Skin of body (tissue), 2 donors: ENCODE results near the gene SLAMF7. TPM values are rescaled to one million over a fixed set of nuclear protein-coding genes. Genes with fewer than 3 reads are reported as not detected.
"Not testable (repeated sequence)": the region's sequence is repeated elsewhere in the genome, so short reads cannot be mapped to it uniquely, and the experiment has no call there.

ENCODE experiments used
- DNase-seq: peaks from one replicate; lab custom pipeline; 2025; lab: John Stamatoyannopoulos, UW
- total RNA-seq: library from RNA; depleted of rRNA; stranded (reverse); fragments of >200 nt; gene quantifications from one replicate; pipeline ENCODE4 v1.2.3, GENCODE V29; 2014

SLAMF7 gene
- total RNA-seq, 1 donor from 2014 or later = 0.49 TPM

DNA sequence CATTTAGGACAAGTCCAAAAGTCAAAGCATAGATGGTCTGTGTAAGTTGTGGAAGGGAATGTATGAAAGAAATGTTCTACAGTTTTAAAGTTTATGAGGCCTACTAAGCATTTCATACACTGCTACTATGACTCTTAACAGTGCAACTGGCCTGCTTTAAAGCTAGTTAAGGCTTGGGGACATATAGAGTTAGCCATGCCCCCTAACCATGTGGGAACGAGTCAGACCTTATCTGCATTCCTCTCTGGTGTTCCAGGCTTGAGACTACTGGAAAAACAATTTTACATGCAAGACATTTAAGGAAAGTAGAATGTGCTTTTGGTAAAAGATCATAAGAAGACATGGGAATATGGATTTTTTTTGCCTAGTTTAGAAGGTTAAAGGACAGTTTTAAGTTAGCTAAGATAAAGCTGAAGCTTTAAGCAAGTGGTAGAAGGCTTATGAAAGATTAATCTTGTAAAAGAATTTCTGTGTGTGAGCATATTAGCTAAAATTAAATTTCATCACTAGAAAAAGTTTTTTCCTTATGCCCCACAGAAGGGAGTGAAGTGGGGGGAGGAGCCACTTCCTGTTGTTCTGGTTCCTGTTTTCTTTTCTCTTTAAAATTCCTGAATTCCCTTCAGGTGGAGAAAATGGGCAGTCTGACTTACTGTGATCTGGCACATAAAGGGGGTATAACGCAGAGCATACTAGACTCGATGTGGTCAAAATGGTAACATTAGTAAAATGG lies 18.5 kb upstream of the SLAMF7 start:
- DNase-seq = no peak

DNA sequence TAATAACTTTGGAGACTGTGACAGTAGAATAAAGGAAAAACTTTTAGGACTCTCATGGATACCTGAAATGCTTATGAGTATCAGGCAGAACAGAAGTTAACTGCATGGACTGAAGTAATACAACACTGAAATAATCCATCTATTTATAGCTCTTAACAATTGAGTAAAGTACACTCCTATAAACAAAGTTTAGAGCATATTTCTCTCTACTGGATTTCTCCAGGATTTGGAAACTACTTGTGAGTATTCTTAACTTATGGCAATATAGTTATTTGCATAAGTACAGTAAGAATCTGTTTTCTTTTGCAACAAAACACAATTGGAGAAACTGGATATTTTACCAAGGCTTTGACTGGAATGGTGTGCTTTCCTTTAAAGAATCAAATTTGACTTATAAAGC lies 17.6 kb upstream of the SLAMF7 start:
- DNase-seq = no peak

DNA sequence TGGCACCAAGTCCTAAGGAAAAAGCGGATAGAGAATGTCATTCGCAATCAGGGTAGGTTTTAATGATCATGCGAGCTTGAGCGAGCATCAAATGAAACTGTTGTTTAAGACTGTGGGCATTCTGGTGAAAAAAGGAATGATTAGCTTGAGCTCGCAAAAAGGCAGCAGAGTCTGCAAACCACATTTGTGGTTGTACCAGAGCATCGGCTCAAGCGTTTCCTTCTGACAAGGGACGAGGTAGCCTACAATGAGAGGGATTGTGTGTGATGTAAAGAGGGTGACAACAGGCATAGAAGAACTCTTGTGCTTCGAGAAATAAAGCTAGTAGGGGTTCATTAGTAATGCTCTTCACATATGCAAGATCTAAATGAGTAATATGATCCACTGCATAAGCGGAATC lies 16.3 kb upstream of the SLAMF7 start:
- DNase-seq = no peak

DNA sequence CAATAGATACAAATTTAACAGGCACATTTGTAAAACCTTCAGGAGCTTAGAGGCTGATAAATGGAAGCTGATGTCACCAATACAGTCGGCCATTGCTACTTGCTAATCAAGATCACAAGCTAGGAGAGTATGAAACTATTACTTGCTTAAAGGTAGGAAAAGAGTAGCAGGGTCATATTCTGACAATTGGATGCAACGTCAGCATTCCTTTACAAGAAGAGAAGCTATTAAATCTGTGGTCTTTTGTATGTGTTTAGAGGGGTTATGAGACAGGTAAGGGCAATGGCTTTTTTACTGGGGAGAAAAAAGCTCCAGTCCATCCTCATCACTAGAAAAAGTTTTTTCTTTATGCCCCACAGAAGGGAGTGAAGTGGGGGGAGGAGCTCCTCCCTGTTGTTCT lies 15.7 kb upstream of the SLAMF7 start:
- DNase-seq = no peak

DNA sequence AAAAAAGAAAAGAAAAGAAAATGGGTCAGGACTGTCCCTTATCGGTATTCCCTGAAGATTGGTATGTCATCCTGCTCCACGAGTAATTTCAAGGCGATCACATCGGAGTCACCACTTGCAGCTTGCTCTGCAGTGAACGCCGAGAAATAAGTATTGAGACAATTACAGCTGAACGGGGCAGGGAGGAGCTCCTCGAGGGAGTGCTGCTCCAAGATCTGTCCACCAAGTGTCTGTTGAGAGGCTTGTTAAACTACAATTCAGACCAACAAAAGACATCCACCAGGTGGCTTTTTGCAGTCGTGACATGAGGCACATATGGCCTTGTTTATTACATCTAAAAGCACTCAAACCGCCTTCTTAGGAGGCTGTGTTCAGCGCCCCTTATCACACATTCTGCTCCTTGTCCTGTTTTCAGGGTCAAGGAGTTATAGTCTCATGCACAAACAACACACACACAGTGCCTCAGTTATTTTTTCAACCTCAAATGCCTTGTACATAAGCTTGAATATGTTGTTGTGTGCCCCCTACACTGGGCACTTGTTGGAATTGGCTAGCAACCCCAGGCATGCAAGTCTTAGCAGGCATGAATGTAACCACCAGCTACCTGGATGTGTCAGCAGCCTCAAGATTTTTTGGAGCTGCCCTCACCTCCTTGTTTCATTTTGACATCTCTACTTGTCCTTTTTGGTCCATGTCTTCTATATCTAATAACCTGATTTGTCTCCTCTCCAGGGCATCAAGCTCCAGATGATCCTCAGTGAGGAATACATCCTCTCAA lies 14.4 kb upstream of the SLAMF7 start:
- no peak for DNase-seq

DNA sequence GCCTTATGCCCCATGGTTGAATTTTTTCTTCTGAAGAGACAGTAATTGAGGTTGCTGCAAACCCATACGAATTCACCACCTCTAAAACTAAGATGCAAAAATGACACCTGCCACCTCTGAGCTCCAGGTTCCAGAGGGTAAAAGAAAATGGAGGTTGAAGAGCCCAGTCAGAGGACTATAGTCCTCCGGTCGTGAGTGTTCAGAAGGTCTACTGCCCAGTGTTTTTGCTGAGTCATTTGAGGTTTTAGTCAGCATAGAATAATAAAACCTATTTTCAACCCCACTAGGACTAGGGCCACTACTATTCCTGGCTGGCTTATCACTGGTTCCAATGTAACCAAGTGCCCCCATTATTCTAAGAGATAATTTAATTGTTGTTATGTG lies 12.9 kb upstream of the SLAMF7 start:
- no peak for DNase-seq

DNA sequence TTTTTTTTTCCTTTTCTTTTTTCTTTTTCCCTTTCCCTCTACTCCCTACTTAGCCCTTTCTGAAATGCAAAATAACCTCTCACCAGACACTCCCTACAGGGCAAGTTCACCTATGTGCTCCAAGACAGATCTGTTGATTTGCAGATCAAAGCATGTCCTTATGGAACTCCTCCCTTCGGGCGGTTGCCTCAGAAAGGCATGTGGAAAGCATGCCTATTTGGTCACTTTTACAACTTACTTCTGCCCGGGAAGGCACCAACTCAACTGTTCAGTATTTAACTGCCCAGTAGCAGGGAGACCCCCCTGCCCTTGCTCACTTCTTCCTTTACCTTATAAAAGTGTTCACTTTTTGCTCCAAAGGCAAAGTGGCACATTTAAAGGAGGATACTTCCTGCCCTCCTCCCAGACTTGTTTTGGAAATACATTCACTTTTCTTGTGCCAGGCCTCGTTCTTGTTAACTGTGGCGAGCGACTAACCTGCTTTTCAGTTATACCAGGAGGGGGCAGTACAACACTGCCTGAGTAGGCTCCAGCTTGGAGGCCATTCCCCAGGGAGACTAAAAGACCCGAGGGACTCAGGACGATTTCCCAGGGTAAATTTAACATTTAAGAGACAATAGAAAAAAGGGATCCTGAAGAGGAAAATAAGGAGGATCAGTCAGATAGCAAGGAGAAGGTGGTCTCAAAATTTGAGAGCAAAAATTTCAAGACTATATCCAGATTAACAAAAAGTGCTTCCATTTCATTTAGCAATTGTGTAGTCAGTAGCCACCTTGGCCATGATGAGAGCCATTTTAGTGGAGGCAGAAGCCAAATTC lies 12.3 kb upstream of the SLAMF7 start:
- DNase-seq = peak; percentile 6

DNA sequence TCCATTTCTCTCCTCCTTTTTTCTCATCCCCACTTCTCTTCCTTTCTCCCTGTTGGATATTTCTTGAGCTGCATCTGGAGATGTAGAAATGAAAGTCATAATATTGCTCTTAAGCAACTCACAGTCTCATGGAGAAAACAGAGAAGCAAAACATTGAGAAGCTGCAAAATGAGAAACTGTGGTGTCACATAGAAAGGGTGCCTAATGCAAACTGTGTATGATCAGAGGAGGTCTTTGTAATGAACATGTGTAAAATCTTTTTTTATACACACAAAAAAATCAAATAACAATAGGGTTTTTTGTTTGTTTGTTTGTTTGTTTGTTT lies 11.8 kb upstream of the SLAMF7 start:
- DNase-seq = no peak

DNA sequence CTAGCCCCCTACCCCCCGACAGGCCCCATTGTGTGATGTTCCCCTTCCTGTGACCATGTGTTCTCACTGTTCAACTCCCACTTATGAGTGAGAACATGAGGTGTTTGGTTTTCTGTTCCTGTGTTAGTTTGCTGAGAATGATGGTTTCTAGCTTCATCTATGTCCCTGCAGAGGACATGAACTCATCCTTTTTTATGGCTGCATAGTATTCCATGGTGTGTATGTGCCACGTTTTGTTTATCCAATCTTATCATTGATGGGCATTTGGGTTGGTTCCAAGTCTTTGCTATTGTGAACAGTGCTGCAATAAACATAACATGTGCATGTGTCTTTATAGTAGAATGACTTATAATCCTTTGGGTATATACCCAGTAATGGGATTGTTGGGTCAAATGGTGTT lies 7.5 kb upstream of the SLAMF7 start:
- DNase-seq = not testable (repeated sequence)

DNA sequence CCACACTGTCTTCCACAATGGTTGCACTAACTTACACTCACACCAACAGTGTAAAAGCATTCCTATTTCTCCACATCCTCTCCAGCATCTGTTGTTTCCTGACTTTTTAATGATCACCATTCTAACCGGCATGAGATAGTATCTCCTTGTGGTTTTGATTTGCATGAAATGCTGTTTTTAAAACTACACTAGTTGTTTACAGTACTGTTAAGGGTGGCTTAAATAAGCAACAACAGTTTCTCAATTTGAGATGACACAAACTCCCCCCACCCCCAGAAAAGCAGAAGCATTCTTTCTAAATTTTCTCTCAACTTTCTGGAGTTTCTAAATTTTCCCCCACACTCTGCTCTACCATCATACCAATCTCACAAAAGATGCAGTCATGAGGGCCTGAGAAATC lies 7.1 kb upstream of the SLAMF7 start:
- DNase-seq = no peak

DNA sequence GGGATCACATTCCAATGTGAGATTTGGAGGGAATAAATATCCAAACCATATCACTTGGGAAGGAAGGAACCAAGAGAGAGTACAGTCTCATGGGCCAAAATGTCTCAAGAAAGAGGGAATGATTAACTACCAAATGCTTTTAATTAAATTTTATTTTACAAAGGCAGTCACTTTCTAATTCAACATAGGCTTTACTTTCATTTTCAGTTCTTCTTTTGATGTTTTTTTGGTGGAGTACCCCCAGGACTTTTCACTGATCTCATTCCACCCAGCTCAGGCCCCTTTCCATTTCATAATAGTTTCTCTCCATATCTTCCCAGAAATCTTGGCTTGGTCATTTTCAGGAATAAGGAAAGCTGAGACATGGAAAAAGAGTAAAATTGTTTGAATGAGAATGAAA lies 5.1 kb upstream of the SLAMF7 start:
- no peak for DNase-seq

DNA sequence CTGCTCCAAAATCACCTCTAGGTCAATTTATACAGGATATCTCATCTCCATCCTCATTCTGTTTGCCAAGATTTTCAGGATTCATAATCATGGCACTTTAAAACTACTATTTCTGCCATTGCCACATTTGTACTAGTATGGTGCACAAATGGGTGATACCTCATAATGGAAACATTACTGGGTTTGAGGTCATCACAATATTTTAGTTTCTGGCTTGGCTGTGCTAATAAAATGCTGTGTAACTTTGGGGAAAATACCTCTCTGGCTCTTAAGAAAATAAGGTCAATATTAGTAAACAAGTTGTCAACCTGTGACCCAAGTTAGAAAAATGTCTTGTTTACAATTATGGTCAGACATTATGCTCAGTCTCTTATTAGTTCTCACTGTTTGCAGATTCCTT lies 4.7 kb upstream of the SLAMF7 start:
- no peak for DNase-seq

DNA sequence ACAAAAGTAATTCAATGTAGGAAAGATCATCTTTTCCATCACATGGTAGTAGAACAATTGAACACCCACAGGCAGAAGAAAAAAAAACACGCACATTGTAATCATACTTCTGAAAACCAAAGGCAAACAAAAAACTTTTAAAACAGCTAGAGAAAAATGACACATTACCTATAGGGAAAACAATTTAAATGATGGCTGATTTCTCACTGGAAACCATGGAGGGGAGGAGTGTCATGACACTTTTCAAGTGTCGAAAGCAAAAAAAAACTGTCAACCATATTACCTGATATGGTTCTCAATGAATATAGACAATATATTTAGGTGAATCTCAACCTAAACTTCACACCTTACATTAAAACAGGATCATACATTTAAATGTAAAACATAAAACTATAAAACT lies 776 bp upstream of the SLAMF7 start:
- DNase-seq = no peak

DNA sequence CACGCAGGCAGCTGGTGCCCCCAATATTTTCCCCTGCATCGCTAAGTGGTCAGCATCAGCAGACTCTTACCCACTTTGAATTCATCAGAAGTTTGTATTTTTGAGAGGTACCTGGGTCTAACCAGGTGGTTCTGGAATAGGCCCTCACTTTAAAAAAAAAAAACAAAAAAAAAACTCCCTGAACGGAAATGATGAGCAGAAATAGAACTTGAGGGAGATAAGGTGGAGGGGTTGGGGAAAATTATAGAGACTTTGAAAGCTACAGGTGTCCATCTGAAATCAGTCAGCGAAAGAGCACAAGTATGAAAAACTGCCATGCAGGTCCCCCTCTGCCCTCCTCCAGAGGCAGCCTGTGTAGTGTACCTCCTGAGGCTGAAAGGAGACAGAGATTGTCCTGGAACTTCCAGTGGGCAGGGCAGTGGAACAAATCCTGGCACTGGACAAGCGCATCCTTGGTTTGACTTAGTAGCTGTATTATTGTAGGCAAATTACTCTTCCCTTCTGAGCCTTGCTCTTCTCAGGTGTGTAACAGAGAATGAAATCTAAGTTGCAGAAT lies 1.2 kb downstream of the SLAMF7 start:
- DNase-seq = no peak

DNA sequence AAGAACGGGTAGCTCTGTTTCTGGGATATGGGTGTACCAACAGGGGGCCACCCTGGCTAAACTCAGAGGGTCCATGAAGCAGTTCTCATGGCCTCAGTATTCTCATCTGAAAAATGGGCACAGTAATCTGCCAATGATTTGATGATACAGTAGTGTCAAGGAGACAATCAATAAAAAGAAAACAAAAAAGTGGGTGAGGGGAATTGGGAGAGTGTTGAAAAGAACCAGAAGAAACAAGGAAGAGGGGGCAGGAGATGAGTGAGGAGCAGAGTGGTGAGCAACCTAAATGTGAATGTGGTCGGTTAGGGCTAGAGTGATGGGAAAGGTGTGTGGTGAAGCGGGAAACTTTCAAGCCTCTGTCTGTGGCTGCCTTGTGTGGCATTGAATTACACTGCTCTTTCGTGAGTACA lies 2.0 kb downstream of the SLAMF7 start:
- no peak for DNase-seq

DNA sequence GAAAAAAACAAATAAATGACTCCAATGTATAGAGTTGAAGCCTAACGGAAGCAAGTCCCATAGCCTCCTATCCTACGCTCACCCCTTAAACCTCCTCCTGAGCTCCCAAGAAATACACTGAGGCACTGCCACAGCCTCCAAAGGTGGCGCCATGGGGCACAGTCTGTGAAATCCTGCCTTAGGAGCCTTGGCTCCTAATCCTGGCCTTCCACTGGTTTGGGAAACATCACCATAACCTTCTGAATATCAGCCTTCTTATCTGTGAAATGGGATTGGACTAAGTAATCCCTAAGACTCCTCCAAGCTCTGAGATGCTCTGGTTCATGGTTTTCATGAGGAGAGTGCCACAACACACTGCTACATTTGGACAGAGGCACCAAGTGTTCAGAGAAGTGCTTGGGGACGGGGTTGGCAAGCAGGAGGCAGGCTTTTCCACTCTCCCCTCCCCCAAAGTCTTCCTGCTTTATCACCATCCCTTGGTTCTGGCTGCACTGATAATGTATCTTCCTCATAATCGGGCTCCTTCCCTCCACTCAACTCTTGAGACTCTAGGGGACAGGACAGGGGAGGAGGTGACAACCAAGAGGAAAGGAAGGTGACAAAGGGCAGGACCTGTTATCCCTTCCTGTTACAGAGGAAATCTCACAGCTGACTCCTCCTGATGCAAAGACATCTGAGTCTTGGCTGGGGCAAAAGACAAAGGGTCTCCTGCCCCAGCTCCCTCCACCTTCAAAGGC lies 2.7 kb downstream of the SLAMF7 start:
- no peak for DNase-seq

DNA sequence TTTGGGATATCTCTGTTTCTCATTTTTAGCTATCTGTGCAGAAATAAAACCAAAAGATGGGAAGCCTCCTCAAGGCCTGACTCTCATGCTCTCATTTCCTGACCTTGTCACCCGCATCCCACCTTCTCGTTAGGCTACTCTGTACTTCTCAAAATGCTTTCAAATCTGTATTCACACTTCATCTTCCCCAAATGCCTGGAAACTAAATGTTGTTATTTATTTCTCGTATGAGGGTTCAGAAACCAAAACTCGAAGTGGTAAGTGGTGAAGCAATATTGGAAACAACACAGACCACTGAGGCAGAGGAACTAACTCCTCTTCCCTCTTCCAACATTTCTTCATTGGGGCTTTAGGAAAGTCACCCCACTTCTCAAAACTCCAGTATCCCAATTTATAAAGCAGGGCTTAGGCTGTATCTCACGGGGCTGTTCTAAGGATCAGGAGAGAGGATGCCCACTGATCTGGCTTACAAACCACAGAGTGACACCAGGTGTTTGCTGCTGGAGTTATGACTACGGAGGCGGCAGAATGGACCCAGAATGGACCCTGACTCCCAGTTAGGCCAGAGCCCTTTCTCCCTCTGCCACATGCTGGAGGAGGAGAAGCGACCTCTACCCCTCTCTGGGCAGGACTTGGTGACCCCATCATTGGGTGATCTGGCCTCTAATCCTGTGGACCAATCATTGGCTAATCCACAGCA lies 3.5 kb downstream of the SLAMF7 start:
- no peak for DNase-seq

DNA sequence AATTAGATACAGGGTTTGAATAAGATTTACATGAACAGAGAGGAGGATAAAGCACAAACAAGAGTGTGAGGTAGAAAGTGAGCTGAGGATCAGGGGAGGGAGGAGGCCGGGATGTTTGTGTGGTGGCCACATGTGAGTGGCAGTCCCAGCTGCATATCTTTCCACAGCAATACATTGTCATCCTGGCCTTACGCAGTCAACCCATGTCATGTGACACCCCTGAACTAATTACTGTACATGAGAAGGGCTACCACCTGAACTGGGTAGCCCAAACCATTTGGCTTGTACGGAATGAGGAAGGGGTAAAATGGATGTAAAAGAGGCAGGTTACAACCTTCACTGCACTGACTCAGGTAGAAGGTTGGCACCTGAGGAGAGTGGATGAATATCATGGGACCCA lies 4.2 kb downstream of the SLAMF7 start:
- DNase-seq = no peak

DNA sequence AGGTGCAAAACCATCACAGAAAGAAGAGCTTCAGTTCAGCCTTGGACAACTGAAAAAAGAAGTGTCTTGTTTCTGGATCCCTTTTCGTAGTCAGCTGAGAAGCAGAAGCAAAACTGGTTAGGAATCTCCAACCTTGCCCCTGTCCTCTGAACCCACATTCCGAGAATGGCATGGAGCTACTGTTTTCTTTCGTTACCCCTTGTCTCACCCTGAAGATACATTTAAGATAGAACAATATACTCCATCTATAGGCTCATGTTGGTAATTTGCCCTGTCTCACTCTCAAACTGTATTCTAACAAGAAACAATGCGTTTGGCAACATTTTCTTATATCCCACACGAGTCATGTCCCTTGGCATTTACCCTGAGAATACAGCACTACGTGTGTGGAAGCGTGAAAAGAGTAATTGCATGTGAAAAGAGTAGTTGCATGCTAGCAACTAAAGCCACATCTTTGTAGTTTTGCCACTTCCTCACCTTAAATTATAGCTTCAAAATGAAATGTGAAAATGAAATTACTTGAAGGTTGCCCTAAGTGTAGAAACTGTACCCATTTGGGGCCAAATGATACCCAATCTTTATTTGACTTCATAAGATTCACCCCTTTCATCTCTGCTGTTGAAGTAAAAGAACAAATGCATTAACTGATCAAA lies 5.3 kb downstream of the SLAMF7 start:
- no peak for DNase-seq

DNA sequence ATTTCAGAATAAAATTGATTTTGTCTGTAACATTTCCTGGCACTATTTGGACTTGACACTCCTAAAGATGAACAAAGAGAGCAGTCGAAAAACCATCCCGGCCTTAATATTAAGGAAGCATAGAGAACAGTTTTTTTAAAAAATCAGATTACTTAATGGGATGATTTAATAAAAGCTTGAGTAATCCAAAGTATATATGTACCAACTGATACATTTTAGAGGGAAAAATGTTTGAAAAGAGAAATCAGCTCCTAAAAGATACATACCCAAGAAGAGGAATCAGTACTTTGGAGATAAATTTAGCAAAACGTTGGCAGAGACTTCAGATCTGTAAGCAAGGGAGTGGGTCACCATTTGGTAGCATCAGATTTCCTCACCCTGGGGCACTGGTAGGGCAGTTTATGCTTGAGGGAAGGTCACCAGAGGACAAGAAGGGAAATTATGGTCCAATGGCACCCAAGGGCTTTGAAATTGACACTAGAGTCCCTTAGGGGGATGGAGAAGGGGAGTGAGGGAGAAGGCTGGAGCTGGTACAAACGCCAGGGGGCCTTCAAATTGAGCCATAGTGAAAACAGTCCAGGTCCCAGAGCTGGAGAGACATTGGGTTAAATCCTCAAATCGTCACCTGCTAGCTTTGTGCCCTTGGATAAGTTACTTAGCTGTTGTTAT lies 5.9 kb downstream of the SLAMF7 start:
- DNase-seq = no peak
